ENCODE results near the gene ENO2.

GRCh38 chr12:6952121-6952862 lies 37.9 kb downstream of the ENO2 start:
- no peak for TF ChIP-seq CTCF (IDR thresholded peaks at IDR 0.05 in 4 of 5, conservative IDR thresholded peaks at IDR 0.05 in 1 of 5)
- TF ChIP-seq POLR2A (IDR thresholded peaks at IDR 0.05): no peak

Measured in gastrocnemius medialis (tissue), 4 donors.